ENCODE data around the gene CPSF4.
A peak's percentile ranks its signal among the peaks of the same experiment; 100 is the strongest.

CPSF4 gene

GRCh38 chr7:99497766-99498545 is 59.2 kb downstream of the CPSF4 start:
- peak; percentile 62 for DNase-seq

DNA sequence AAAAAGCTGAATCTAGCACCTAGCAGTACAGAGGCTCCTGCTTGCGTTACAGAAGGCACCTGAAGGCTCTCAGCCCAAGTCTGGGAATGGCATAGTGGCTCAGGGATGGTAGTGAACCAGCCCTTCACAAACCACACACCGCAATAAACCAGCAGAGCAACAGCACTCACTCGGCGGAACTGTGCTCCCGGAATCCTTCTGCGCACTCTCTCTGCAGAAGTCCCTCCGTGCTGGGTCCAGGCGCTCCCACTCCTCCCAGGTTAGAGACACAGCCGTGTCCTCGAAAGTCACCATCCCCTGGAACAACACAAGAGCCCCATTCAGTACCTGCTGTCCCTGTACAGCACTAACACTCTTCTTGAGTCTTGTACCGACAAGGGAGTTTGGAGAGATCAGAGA is 59.8 kb downstream of the CPSF4 start:
- DNase-seq = no peak

DNA sequence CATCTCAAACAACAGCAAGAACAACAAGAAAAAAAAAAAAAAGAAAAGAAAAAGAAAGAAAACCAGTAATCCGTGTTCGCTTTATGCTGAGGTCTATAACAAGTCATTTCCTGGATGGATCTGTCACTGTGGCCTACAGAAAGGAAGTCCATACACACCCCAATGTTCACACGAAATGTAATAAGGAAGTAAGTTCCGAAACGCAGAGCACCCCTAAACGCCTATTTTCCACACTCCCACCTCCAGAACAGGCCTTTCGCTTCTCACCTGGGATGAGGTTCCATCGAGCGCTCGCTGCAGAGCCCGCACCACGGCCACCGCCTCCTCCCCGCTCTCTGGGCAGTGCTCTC is 60.6 kb downstream of the CPSF4 start:
- peak; percentile 26 for DNase-seq

- peak; percentile 96 for DNase-seq
These were observed 61.2 kb downstream of the CPSF4 start, which contains the start of gene ZNF394 for GRCh38 chr7:99499721-99500636. ZNF394 (minus strand) TSS chr7:99500281; CDS start chr7:99500093, 188 bp downstream.

DNA sequence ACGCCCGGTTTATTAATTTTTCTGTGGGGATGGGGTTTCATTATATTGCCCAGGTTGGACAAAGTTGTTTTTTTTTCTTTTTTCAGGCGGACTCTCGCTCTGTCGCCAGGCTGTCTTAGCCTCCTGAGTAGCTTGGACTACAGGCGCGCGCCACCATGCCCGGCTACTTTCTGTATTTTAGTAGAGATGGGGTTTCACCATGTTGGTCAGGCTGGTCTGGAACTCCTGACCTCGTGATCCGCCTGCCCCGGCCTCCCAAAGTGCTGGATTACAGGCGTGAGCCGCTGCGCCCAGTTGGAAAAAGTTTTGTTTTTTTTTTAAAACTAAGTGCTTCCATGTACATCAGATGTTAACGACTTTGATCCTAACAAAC is 61.9 kb downstream of the CPSF4 start:
- no peak for DNase-seq

- DNase-seq = peak; percentile 55
These were observed 62.5 kb downstream of the CPSF4 start for GRCh38 chr7:99501236-99501635.

DNA sequence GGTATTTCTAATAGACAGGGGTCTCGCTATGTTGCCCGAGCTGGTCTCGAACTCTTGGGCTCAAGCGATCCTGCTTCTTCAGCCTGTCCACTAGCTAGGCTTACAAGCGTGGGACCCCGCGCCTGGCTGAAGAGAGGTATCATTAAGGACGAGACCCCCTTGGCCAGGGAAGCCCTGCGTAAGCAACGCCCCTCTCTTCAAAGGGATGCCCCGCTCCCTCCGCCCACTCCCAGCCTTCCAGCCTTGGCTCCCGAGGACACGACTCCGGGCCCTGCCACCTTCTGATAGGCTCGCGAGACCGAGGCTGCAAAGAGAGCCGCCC is 65.5 kb downstream of the CPSF4 start:
- DNase-seq = no peak

- DNase-seq = peak; percentile 96
These were observed 66.0 kb downstream of the CPSF4 start, which contains the start of gene ZKSCAN5 for GRCh38 chr7:99504603-99505323. ZKSCAN5 (plus strand) TSS chr7:99504662; CDS start chr7:99506045, 1,383 bp downstream.

- no peak for DNase-seq
These were observed 66.5 kb downstream of the CPSF4 start for GRCh38 chr7:99505324-99505662.

Data from hematopoietic multipotent progenitor cell treated with erythropoietin and hydrocortisone succinate and interleukin-3 and kit ligand, for 8 days (in vitro differentiated cells).